Activated T-helper 1 cell treated with anti-CD3 and anti-CD28 coated beads, Interleukin-12 subunit alpha, Interleukin-12 subunit beta, Interleukin-2, Interleukin-4 antibody, amounts not matched to agents 30 ng/mL and 10 ng/mL and 1 ng/mL, durations not matched to agents 14 hours and 24 hours and 36 hours (primary cell): ENCODE data around the gene CALM1. TPM values are rescaled to one million over a fixed set of nuclear protein-coding genes. Genes with fewer than 3 reads are reported as not detected.

Experiments
- DNase-seq: peaks from one replicate; pipeline ENCODE4 v3.0.0; 2021; ENCODE audit warnings: low spot score
- H3K27ac Mint-ChIP-seq: one replicate; pipeline ENCODE4 v1.8.0; 2021; ENCODE audit warnings: mild to moderate bottlenecking, mixed read lengths
- H3K27me3 Mint-ChIP-seq: one replicate; pipeline ENCODE4 v1.8.0; 2022; ENCODE audit warnings: mild to moderate bottlenecking, moderate library complexity, mixed read lengths; ENCODE audit not compliant: insufficient read depth
- H3K36me3 Mint-ChIP-seq: one replicate; pipeline ENCODE4 v1.8.0; 2021; ENCODE audit warnings: low read depth, mixed read lengths
- H3K4me1 Mint-ChIP-seq: one replicate; pipeline ENCODE4 v1.8.0; 2021; ENCODE audit warnings: low read depth, mixed read lengths
- H3K4me3 Mint-ChIP-seq: one replicate; pipeline ENCODE4 v1.8.0; 2021; ENCODE audit warnings: mild to moderate bottlenecking, moderate library complexity, mixed read lengths
- H3K9me3 Mint-ChIP-seq: one replicate; pipeline ENCODE4 v1.8.0; 2021; ENCODE audit warnings: mixed read lengths
- intact Hi-C: fragments of 100-400 bp; cut with micrococcal nuclease; formaldehyde crosslinking; loops from one replicate; pipeline ENCODE4 v1.15.1; 2024
- total RNA-seq: library from RNA; stranded (reverse); gene quantifications from 2 replicates; pipeline ENCODE4 v1.2.3, GENCODE V29; 2022

The CALM1 gene
- total RNA-seq, 1 donor from 2014 or later, result 513 TPM

DNA sequence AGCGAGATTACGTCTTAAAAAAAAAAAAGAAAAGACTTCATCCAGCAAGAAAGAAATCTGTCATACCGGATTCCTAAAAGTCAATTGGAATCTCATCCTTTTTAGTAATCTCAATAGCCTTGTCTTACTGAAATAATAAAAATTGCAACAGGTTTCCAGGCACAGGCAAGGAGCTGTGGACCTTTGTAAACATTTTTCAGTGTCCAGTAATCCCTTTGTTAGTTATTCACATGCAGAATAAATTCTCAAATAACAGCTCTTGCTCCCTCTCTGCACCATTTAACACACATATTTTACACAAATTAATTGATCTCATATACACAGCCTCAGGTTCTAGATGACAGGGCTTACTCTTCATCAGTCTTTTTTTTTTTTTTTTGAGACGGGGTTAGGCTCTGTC lies 22.0 kb upstream of the CALM1 start:
- H3K36me3 Mint-ChIP-seq, result no peaks in the 10 kb centered on the region
- H3K9me3 Mint-ChIP-seq, result no peaks in the 10 kb centered on the region
- no peak overlapping the region for H3K4me3 Mint-ChIP-seq
- intact Hi-C loops, result no loop called here
- peaks cover 3% of the 10 kb centered on the region for H3K27me3 Mint-ChIP-seq
- no peaks in the 10 kb centered on the region for H3K4me1 Mint-ChIP-seq
- no peak overlapping the region for H3K27ac Mint-ChIP-seq
- no peak for DNase-seq

DNA sequence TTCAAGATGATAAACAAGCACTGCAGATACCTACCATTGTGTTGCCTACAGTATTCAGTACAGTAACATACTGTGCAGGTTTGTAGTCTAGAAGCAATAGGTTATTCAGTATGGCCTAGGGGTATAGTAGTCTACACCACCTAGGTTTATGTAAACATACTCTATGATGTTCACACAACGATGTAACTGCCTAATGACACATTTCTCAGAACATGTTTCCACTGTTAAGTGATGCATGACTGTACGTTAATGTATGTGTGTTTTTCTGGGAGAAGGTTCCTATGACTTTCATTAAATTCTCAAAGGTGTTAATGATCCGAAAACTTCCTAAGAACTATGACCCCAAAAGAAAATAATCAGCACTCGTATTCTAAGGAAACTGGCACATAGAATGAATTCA lies 20.9 kb upstream of the CALM1 start:
- Mint-ChIP-seq H3K27ac (no peak overlapping the region), H3K36me3 (no peaks in the 10 kb centered on the region), H3K4me1 (no peaks in the 10 kb centered on the region), H3K27me3 (peaks cover 3% of the 10 kb centered on the region), H3K4me3 (no peak overlapping the region), H3K9me3 (no peaks in the 10 kb centered on the region)
- DNase-seq, result no peak
- intact Hi-C loops, result no loop called here

DNA sequence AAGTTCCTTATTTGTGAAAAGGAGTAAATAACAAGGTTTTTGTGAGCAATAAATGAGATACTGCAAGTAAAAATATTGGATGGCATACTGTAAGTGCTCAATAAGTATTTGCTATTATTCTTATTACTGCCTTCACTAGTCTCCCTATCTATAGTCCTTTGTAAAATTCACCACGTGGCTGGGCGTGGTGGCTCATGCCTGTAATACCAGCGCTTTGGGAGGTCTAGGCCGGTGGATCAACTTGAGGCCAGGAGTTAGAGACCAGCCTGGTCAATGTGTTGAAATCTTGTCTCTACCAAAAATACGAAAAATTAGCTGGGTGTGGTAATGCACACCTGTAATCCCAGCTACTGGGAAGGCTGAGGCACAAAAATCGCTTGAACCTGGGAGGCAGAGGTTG lies 18.6 kb upstream of the CALM1 start:
- Mint-ChIP-seq H3K36me3 (no peaks in the 10 kb centered on the region), H3K4me3 (no peak overlapping the region), H3K27ac (no peak overlapping the region), H3K27me3 (peaks cover 1% of the 10 kb centered on the region), H3K4me1 (no peaks in the 10 kb centered on the region), H3K9me3 (no peaks in the 10 kb centered on the region)
- intact Hi-C loops, result no loop called here
- no peak for DNase-seq

- H3K4me1 Mint-ChIP-seq, result no peaks in the 10 kb centered on the region
- no peak for DNase-seq
- peaks cover 1% of the 10 kb centered on the region for H3K27me3 Mint-ChIP-seq
- intact Hi-C loops, result no loop called here
- H3K36me3 Mint-ChIP-seq, result no peaks in the 10 kb centered on the region
- H3K9me3 Mint-ChIP-seq, result no peaks in the 10 kb centered on the region
- no peak overlapping the region for H3K27ac Mint-ChIP-seq
- no peak overlapping the region for H3K4me3 Mint-ChIP-seq
Measured at GRCh38 chr14:90379106-90379505, 17.7 kb upstream of the CALM1 start.

DNA sequence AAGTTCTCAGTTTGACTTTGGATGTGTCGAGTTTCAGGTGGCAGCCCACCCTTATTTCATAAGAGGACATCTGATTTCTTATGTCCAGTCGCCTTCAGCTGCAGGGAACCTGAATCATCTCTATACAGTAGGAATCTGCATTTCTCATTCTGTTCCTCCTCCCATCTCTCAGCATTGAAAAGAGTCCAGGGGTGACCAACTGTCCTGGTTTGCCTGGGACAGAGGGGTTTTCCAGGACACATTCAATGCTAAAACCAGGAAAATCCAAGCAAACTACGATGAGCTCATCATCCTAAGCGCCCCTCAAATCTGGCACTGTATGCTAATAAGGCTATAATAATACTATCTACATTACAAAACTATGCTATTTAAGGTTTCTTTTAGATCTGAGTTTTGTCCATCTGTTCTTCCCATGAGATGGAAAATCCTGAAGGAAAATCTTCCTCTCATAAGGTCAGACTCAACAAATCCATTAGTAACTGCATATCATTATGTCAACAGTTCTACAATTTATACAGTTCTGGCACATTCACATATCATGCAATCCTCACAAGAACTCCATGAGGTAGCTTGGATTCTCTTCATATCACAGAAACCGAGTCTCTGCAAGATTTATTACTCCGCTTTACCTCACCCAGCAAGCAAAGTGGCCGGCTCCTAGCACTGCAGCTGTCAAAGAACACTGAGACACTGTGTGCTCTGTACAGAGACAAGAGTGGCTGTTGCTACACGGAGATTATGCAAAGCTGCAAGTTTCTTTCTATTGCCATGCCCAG lies 15.6 kb upstream of the CALM1 start:
- Mint-ChIP-seq H3K9me3 (no peaks in the 10 kb centered on the region), H3K27ac (peak overlapping the region; percentile 31), H3K36me3 (no peaks in the 10 kb centered on the region), H3K4me1 (no peaks in the 10 kb centered on the region), H3K27me3 (peaks cover 1% of the 10 kb centered on the region), H3K4me3 (peak overlapping the region; percentile 50)
- intact Hi-C loops, result loop anchor here (5.0 to 10.0 kb wide), 6 partner anchors 124 to 1481 kb away; partner anchors contain the start of gene PSMC1
- no peak for DNase-seq

DNA sequence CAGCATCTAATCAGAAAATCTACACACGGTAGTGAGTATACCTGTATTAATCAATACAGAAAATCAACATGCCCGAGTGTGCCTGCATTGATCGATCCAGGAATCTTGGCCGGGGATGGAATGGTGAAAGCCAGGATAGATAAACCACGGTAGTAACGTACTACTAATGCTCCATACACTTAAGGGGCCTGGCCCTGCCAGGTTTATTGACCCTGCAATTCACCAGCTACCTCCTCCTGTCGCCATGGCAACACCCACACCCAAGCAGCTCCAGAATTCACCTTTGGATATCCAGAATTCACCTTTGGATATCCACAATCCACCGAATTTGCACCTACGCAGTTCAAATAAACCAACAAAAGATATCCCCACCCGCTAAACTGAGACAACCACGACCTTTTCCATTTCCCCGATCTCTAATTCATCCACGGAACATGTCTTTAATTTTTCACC lies 14.8 kb upstream of the CALM1 start:
- intact Hi-C loops, result loop anchor here (5.0 to 10.0 kb wide), 6 partner anchors 125 to 1480 kb away; partner anchors contain the start of gene PSMC1
- H3K9me3 Mint-ChIP-seq, result no peaks in the 10 kb centered on the region
- H3K4me3 Mint-ChIP-seq, result no peak overlapping the region
- H3K36me3 Mint-ChIP-seq, result no peaks in the 10 kb centered on the region
- no peak for DNase-seq
- peaks cover 1% of the 10 kb centered on the region for H3K27me3 Mint-ChIP-seq
- no peaks in the 10 kb centered on the region for H3K4me1 Mint-ChIP-seq
- H3K27ac Mint-ChIP-seq, result no peak overlapping the region

DNA sequence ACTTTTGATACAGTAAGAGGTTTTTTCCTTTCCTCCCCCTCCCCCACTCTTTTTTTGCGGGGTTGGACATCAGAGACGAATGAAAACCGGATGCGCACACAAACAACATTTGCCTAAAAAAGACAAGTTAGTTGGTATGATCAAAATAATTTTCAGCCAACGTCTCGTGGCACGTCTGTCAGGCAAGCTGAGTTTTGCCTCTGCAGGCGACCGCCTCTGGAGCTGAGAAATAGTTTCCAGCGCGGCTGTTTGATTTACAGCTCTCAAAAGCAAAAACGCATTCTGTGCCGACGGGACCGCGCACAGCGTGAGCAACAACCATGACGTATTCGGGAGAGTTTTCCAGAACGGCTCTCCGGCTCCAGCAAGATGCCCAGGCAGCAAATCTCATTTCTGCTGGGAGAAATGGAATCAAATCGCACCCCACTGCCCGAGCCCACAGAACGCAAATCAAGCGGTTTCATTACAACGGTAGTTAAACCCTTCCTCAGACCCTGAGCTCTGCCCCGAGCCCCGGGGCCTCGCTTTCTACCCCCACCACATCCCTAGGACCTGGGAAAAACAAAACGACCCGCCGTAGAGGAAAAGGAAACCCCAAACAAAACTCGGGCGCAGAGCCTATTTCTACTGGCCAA lies 14.2 kb upstream of the CALM1 start:
- Mint-ChIP-seq H3K4me3 (no peak overlapping the region), H3K36me3 (no peaks in the 10 kb centered on the region), H3K27ac (no peak overlapping the region), H3K4me1 (peaks cover 5% of the 10 kb centered on the region), H3K27me3 (peaks cover 1% of the 10 kb centered on the region), H3K9me3 (no peaks in the 10 kb centered on the region)
- DNase-seq, result peak; percentile 49
- intact Hi-C loops, result loop anchor here (1.0 to 10.0 kb wide), 11 partner anchors 15 to 1480 kb away; partner anchors contain the start of genes CALM1, NRDE2, PSMC1 and RPS6KA5

DNA sequence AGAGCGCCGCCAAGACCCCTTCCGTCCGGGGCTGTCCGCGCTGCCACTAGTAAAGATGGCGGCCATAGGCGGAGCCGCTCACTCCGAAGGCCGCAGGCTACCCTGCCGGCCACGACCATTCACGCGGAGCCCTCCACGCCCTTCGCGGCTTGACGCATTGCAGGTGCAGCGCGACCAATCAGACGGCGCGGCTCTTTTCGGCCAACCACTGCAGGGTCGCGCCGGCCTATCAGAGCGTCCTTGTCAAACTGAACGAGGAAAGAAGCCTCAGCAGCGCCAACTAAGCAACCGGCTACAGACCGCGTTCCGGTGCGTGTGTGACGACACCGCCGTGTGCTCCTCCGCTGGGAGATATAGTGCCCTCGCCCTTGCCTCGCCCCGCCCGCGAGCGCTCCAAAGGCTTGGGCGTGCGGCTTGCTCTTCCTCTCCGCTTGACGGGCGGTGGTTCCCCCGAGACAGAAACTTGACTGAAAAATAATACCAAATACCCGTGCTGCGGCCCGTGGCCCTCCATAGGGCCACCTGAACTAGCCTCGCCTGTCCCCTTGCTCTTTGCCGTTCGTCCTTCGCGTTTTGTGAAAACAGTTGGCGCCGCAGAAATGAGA lies 13.6 kb upstream of the CALM1 start:
- no peaks in the 10 kb centered on the region for H3K36me3 Mint-ChIP-seq
- H3K27me3 Mint-ChIP-seq, result peaks cover 1% of the 10 kb centered on the region
- intact Hi-C loops, result loop anchor here (1.0 to 10.0 kb wide), 11 partner anchors 14 to 1479 kb away; partner anchors contain the start of genes CALM1, NRDE2, PSMC1 and RPS6KA5
- no peak overlapping the region for H3K27ac Mint-ChIP-seq
- no peak overlapping the region for H3K4me3 Mint-ChIP-seq
- DNase-seq, result peak; percentile 98
- H3K9me3 Mint-ChIP-seq, result no peaks in the 10 kb centered on the region
- peaks cover 7% of the 10 kb centered on the region for H3K4me1 Mint-ChIP-seq

- H3K4me1 Mint-ChIP-seq, result peaks cover 14% of the 10 kb centered on the region
- H3K27ac Mint-ChIP-seq, result no peak overlapping the region
- H3K36me3 Mint-ChIP-seq, result no peaks in the 10 kb centered on the region
- H3K4me3 Mint-ChIP-seq, result no peak overlapping the region
- H3K9me3 Mint-ChIP-seq, result no peaks in the 10 kb centered on the region
- DNase-seq, result peak; percentile 58
- peaks cover 1% of the 10 kb centered on the region for H3K27me3 Mint-ChIP-seq
- intact Hi-C loops, result loop anchor here (1.0 to 10.0 kb wide), 11 partner anchors 13 to 1478 kb away; partner anchors contain the start of genes CALM1, NRDE2, PSMC1 and RPS6KA5
Measured at GRCh38 chr14:90383731-90384542, 12.9 kb upstream of the CALM1 start.

DNA sequence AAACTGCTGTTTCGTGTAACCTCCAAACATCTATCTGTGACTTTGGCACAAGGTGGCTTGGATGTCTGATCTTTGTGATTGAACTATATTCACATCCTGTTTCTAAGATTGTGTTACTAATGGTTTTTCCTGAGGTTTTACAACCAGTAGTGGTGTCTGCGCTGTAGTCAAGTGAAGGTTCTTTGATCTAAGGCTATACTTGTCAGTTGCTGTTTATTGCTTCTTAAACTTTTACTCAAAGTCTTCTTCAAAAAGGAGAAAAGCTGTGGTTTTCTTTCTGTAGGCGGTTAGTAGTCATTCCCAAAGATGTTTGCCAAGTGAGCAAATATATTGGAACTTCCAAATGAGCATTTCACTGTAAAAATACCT lies 12.3 kb upstream of the CALM1 start:
- H3K4me3 Mint-ChIP-seq, result no peak overlapping the region
- no peaks in the 10 kb centered on the region for H3K36me3 Mint-ChIP-seq
- intact Hi-C loops, result loop anchor here (5.0 to 10.0 kb wide), 6 partner anchors 127 to 1478 kb away; partner anchors contain the start of gene PSMC1
- H3K9me3 Mint-ChIP-seq, result no peaks in the 10 kb centered on the region
- peaks cover 15% of the 10 kb centered on the region for H3K4me1 Mint-ChIP-seq
- peaks cover under 1% of the 10 kb centered on the region for H3K27me3 Mint-ChIP-seq
- no peak overlapping the region for H3K27ac Mint-ChIP-seq
- DNase-seq, result no peak

GRCh38 chr14:90386321-90386720 lies 10.5 kb upstream of the CALM1 start:
- intact Hi-C loops, result loop anchor here (10.0 kb wide), 1 partner anchor 588 kb away; no protein-coding TSS in a partner anchor
- Mint-ChIP-seq H3K36me3 (no peaks in the 10 kb centered on the region), H3K4me3 (no peak overlapping the region)

GRCh38 chr14:90387206-90387760 lies 9.5 kb upstream of the CALM1 start:
- DNase-seq, result no peak
- Mint-ChIP-seq H3K27ac (no peak overlapping the region), H3K4me1 (peaks cover 20% of the 10 kb centered on the region), H3K9me3 (no peaks in the 10 kb centered on the region), H3K27me3 (peaks cover 4% of the 10 kb centered on the region), H3K4me3 (no peak overlapping the region), H3K36me3 (no peaks in the 10 kb centered on the region)
- intact Hi-C loops, result loop anchor here (10.0 kb wide), 1 partner anchor 588 kb away; no protein-coding TSS in a partner anchor

More at GRCh38 chr14:90386321-90386720, 10.5 kb upstream of the CALM1 start:
- DNase-seq, result no peak
- no peaks in the 10 kb centered on the region for H3K9me3 Mint-ChIP-seq
- peaks cover 4% of the 10 kb centered on the region for H3K27me3 Mint-ChIP-seq
- H3K4me1 Mint-ChIP-seq, result peaks cover 20% of the 10 kb centered on the region
- H3K27ac Mint-ChIP-seq, result no peak overlapping the region
